Stomach (tissue), 4 donors: ENCODE measurements around the gene DENND2D.

Experiments
- CTCF ChIP-seq, 7 experiments: fragments of 450-650 bp in 4 of 7; fragments of 200-600 bp in 3 of 7; sonication (generic) in 3 of 7; IDR thresholded peaks; one replicate each; pipeline ENCODE4 v1.5.1; 2016 to 2019; ENCODE audit warnings: antibody characterized with exemption in 7 of 7, control low read depth in 2 of 7, mild to moderate bottlenecking in 1 of 7
- EP300 ChIP-seq: sonication (generic); formaldehyde crosslinking; IDR thresholded peaks from one replicate; pipeline ENCODE4 v1.6.1; 2017; ENCODE audit warnings: antibody characterized with exemption
- POLR2A ChIP-seq, 4 donors: fragments of 450-650 bp; IDR thresholded peaks; one replicate each; pipeline ENCODE4 v1.6.1; 2016; ENCODE audit warnings: antibody characterized with exemption in 4 of 4, control low read depth in 2 of 4, mild to moderate bottlenecking in 1 of 4, moderate library complexity in 1 of 4
- POLR2AphosphoS5 ChIP-seq, 3 donors: sonication (generic); formaldehyde crosslinking; IDR thresholded peaks; one replicate each; pipeline ENCODE4 v1.6.1; 2016; ENCODE audit warnings: antibody characterized with exemption in 3 of 3

GRCh38 chr1:111221633-111222291 lies 21.3 kb upstream of the DENND2D start:
- TF ChIP-seq CTCF (IDR thresholded peaks at IDR 0.05) (no peak), POLR2A (IDR thresholded peaks at IDR 0.05) (no peak), EP300 (no peak), POLR2AphosphoS5 (IDR thresholded peaks at IDR 0.05) (no peak)
